ENCODE results near the gene MAP2K6.

DNA sequence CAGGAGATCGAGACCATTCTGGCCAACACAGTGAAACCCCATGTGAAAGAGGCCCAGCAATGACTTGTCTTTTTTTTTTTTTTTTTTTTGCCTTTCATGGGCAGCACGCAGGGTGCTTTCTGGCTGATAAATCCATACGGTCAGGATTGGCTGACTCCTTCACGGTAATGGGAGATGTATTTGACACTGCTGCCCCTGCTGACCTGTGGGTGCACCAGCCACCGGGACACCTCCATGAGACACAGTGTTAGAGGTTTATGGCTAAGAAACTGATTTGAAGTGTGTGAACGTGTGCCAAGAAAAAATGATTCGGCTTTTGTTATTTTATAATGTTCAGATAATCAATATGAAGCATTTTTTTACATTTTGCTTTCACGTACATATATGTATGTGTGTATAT lies 48.4 kb downstream of the MAP2K6 start:
- TF ChIP-seq EZH2 (IDR thresholded peaks at IDR 0.05), result no peak
- no peak for TF ChIP-seq POLR2AphosphoS5 (IDR thresholded peaks at IDR 0.05; ENCODE audit: borderline replicate concordance, low read depth, low read length)

All from SK-N-MC (cell line).